Left lobe of liver (tissue), 2 donors: ENCODE results near the gene DHPS. TPM values are rescaled to one million over a fixed set of nuclear protein-coding genes. Genes with fewer than 3 reads are reported as not detected.
"Not testable (repeated sequence)": the region's sequence is repeated elsewhere in the genome, so short reads cannot be mapped to it uniquely, and the experiment has no call there.

ENCODE experiments used
- ATAC-seq: fragments of 200-7000 bp; cut with Tn5 transposase; one replicate; pipeline ENCODE4 v1.9.1; 2020; ENCODE audit warnings: mild to moderate bottlenecking, moderate library complexity
- DNase-seq: peaks from one replicate; pipeline ENCODE4 v3.0.0-alpha.2; 2020; ENCODE audit warnings: low spot score
- total RNA-seq: library from RNA; stranded (reverse); gene quantifications from one replicate; pipeline ENCODE4 v1.2.1, GENCODE V29; 2021
- donor health status: DM: no; HTN: no; CAD: no; lungs with moderate emphysema.
- donor health status: DM: no; HTN: yes; CAD: no.

Gene DHPS
- 41.6 TPM for total RNA-seq

DNA sequence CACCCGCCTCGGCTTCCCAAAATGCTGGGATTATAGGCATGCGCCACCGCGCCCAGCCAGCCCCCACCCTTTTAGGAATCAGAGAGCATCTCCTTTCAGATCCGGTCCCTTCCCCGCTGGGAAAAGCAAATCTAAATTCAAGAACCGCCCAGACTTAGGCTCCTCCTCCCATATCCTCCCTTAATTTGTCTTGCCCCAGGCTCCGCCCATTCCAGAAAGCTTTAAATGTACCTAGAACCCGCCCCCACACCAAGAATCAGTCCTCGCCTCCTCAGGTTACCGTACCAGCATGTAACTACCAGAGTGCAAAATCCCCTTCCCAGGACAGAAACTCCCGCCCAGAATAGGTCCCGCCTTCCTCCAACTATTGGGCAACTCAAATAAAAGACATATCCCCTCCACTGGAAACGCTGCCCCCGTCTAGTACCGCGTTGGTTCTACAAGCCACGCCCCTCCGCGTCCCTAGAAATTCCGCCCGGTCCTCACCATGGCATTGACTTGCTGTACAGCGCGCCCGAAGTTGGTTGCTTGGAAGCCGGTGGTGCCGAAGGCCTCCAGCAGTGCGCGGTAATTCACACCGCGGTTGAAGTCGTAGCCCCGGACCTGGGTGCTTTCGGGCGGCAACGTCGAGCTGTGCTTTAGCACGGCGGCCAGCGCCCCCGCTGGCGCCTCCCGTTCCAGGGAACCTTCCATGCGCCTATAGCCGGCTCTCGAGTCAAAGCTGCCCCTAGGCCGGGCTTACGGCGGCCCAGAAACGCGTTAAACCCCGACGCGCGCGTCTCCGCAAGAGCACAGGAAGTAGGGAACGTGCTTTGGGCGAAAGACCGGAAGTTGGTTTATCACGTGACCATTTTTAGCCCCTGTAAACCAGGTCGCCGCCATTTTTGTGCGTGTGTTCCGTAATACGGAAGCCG is at the start of gene DHPS:
TSS of gene DHPS (minus strand) at position 807 of the 914 bp plus-strand sequence. CDS start at position 693, 114 bp downstream.
- peak; percentile 93 for DNase-seq
- peak; percentile 79 for ATAC-seq

DNA sequence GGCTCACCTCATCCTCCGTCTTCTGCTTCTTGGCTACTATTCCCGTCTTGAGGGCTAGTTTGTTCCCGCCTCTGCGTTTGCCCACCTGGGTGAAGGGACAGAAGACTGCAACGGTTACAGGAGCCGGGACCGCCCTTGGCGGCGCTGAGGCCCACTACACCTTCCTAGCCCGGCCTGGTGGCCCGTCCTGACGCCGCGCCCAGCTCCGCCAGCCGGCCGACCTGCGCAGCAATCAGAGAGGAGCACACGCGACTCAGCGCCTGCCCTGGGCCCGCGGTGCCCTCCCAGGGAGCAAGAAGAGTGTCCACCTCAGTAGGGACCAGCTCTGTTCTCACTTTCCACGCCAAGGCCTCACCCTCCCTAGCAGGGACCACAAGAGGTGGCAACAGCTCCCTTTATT is 49.7 kb upstream of the DHPS start:
- ATAC-seq (no peak), DNase-seq (no peak)

DNA sequence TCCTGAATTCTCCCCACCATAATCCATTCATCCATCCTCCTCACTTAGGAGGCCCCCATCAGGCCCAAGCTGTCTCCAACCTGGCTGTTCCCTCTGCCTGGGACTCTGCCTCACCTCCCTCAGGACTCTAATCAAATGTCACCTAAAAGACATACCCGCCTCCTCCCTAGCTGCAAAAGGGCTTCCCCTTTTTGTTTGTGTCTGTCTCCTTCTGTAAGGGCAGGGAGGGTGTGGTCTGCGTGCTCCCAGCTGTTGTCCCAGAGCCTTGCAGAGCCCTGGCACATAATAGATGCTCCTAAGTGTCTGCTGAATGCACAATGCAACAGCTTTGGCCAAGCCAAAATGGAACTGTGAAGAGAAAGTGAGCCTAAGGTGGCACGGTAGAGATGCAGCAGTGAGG is 48.4 kb upstream of the DHPS start:
- DNase-seq (no peak), ATAC-seq (no peak)

DNA sequence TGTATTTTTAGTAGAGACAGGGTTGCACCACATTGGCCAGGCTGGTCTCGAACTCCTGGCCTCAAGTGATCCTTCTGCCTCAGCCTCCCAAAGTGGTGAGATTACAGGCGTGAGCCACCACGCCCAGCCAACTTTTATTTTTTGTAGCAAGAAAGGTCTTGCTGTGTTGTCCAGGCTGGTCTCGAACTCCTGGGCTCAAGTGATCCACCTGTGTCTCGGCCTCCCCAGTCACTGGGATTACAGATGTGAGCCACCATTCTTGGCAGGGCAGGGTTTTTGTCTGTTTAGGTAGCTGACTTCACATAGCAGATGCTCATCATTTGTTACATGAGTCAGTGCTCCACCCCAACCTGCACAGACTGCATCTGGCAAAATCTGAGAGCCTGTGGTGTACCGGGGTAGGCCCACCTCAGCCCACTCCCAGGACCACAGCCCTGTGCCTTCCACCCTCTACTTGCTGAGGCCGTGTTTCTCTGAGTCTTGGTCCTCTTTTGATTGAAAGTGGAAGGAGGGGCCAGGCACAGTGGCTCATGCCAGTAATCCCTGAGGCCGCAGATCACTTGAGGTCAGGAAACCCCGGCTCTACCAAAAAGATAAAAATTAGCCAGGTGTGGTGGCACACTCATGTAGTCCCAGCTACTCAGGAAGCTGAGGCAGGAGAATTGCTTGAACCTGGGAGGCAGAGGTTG is 46.2 kb upstream of the DHPS start:
- ATAC-seq (no peak), DNase-seq (no peak)

DNA sequence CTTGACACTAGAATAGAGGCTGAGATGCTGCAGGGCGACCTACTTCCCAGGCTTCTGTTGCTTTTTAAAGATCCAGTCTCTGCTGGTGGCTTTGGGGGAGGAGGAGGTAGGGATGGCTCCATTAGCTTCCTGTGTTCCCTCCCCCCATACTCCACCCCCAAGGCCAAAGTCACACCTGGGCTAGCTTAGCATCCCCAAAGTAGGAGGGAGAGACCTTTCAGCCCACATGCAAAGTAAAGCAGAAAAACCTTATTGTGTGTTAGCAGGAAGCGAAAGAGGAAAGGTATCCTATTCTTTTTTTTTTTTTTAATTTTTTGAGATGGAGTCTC is 45.3 kb upstream of the DHPS start:
- no peak for DNase-seq
- no peak for ATAC-seq

DNA sequence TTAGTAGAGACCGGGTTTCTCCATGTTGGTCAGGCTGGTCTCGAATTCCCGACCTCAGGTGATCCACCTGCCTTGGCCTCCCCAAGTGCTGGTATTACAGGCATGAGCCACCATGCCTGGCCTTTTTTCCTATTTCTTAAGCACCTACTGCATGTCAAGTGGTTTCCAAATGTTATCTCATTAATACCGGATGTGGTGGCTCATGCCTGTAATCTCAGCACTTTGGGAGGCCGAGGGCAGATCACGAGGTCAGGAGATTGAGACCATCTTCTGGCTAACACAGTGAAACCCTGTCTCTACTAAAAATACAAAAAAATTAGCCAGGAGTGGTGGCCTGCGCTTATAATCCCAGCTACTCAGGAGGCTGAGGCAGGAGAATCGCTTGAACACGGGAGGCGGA is 43.9 kb upstream of the DHPS start:
- not testable (repeated sequence) for DNase-seq, ATAC-seq

DNA sequence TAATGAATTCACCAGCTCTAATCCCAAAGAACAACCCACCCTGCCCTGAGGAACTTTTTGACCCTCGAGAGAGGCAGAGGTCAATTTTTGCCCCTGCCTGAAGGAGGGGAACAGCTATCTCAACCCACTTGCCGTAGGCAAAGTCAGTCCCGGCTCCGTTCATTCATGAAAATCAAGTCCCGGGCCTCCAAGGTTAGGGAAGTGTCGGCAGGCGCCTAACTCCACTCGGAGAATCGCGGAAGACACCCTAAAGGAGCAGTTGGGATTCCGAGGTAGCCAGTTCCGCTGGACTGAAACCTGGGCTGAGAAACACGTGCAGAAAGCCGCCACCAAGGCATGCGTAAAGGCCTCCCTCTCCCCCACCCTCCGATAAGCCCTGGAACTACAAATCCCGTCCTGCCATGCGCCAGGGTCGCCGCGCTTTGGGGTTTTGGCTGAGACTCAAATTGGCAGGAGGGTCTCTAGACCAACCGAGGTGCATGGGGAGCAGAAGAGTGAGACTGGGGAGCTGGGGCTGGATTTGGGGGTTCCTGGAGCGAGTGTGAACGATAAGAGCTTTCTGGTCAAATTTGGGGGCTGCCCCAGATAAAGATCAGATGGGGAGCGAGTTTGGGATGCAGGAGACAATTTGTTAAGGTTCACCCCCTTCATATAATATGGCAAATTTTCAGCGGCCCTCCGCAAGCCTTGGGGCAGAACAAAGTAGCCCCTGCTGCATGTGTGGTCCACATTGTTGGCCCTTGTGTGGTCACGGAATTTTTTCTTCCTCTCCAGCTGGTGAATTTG is 42.2 kb upstream of the DHPS start, which contains the start of gene TNPO2:
TSS of gene TNPO2 (minus strand) at position 292 of the 786 bp plus-strand sequence. CDS start 2,955 bp downstream, outside the sequence.
- peak; percentile 59 for DNase-seq

DNA sequence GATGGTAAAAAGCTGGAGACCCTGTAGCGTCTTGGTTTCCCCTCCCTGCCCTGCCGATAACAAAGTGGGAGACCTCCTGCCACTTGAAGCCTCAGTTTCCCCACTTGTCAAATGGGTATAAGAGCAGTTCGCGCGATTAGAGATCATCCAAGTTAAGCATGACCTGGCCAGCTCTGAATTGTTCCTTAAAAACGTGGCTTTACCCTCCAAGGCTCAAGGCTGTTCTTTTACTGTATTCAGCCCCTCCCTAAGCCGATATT is 41.6 kb upstream of the DHPS start:
- no peak for ATAC-seq
- no peak for DNase-seq

More for the DNA sequence above, 42.2 kb upstream of the DHPS start, which contains the start of gene TNPO2:
- peak; percentile 34 for ATAC-seq

DNA sequence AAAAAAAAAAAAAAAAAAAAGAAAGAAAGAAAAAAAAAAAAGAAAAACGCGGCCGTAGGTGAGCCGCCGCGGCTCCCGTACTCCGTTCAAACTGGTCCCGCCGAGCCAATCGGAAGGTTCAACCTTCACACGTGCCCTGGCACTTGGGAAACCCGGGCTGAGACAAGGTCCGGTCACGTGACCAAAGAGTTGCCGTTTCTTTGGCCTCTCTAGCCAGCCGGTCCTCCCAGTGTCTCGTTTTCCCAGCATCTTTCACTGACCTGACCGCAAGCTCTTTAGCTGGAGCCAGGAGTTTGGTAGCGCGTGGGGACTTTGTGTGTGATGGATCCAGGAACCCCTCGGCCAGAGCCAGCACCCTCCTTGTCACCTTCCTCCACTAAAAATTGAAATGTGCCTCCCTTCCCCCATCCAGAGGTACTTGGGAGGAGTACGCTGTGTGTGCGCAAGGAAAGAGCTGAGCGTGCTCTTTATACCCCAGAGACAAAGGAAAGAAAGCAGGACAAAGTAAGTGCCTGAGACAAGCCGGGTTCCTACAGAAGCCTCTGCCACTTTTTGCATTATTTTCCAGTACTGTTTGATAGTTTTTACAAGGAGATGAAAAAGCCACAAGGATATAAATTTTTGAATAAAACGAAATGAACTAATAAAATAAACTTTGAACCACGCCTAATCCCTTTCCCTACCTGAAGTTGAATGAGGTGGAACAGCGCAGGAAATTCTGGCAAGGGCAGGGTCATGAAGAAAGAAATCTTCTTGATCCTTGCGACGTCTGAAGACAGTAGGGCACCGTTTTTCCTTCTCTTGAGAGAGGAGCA is 41.1 kb upstream of the DHPS start:
- peak; percentile 97 for DNase-seq

DNA sequence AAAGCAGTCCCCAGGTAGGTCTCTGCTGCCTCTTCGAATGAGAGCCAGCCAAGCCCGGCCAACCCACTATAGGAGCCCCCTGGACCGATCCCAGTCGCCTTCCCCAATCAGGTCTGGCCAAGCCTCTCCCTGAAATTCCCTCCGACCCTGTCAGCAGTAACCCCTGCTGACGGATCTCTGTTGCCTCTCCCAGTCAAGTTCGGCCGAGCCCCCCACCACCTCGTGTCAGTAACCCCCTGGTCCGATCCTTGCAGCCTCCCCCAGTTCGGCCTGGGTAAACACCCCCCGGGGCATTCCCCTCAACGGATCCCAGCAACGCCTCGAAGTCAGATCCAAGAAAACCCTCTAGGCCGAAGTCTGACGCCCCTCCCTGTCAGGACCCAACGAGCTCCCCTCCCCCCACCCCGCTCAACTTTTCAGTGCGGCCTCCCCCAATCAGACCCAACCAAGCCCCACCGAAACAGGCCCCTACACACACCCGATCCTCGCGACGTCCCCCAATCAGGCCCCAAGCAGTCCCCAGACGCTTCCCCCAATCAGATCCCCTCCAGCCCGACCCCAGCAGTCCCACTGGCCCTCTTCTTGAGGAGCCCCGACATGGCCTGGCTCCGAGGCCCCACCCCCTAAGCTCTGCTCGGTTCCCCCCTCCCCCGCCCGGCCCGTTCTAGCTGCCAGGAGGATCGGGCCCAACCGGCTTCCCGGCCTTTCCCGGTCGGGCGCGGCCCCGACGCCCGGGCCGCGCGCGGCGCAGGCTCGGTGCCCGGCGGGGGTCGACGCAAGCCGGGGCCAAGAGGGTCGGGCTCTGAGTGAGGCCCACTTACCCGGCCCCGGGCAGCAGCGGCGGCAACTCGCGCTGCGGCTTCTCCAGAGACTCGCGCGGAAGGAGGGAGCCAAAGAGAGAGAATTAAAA is 40.2 kb upstream of the DHPS start:
- ATAC-seq: peak; percentile 64
- peak; percentile 65 for DNase-seq

More for the DNA sequence above, 41.1 kb upstream of the DHPS start:
- peak; percentile 81 for ATAC-seq

DNA sequence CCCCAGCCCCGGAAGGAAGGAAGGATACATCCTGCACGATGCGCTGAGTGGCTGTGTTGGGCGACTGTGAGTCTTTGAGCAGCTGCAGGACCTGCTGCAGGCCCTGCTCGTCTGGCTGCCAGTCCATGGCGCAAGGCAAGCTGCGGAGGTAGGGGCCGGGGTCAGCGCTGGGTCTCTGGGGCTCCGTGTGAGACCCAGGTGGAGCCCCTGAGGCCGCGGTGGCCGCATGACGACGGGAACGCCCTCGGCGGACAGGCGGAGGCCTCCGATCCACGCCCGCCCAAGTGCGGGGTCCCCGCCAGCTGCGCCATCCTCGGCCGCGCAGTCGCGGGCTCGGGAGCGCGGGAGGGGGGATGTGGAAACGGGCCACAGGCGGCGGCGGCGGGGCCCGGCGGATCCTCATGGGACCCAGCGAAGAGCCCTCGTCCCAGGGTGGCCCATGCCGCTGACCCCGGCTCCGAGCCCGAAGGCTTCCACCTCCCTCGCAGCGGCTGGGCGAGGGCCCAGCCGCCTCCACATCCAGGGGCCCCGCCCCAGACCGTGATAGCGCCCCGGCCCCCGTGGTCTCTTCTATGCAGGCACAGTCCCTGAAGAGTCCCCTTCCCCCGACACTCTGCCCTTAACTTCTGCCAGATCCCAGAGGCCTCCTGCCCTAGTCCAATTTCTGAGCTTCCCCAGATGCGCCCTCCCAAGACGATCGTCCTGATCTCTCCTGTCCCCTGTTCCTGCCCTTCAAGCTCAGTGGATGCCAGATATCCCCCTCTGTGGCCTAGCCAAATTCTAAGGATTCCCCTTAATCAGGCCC is 39.4 kb upstream of the DHPS start:
- peak; percentile 35 for ATAC-seq
- no peak for DNase-seq

DNA sequence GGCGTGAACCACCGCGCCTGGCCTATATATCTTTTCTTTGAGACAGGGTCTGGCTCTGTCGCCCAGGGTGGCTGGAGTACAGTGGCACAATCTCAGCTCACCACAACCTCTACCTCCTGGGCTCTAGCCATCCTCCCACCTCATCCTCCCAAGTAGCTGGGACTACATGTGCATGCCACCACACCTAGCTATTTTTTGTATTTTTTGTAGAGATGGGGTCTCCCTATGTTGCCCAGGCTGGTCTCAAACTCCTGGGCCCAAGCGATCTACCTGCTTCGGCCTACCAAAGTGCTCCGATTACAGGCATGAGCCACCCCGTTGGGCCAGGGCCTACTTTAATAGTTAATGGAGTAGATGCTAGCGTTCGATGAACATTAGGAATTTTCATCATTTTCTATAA is 38.6 kb upstream of the DHPS start:
- ATAC-seq: no peak
- no peak for DNase-seq

DNA sequence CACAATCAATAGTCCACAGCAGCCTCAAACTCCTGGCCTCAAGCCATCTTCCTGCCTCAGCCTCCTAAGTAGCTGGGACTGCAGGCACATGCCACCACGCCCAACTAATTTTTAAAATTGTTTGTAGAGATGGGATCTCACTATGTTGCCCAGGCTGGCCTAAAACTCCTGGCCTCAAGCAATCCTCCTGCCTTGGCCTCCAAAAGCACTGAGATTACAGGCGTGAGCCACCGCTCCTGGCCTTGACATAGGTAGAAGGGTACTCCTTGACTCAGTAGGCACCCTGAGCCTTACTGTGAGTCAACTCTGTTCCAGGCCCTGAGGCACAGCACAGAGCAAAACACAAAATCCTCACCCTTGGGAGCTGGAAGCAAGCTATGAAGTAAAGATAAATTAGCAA is 34.2 kb upstream of the DHPS start:
- ATAC-seq (peak; percentile 38), DNase-seq (no peak)

DNA sequence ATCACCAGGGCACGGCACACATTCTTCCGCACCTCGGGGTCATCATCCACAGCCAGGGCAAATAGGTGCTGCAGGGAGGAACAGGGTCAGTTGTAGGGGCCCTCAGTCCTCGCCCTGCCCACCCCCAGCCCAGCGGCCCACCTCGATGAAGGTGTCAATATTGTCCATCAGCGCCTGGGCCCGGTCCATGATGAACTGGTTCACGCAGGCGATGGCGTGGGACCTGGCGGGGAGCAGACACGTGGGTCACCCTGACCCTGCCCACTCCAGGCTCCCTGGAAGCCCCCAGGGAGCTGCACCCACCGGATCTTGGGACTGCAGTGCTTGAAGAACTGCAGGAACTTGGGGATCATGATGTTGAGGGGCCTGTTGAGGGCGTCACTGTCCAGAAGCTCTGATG is 33.4 kb upstream of the DHPS start:
- DNase-seq (no peak), ATAC-seq (no peak)

DNA sequence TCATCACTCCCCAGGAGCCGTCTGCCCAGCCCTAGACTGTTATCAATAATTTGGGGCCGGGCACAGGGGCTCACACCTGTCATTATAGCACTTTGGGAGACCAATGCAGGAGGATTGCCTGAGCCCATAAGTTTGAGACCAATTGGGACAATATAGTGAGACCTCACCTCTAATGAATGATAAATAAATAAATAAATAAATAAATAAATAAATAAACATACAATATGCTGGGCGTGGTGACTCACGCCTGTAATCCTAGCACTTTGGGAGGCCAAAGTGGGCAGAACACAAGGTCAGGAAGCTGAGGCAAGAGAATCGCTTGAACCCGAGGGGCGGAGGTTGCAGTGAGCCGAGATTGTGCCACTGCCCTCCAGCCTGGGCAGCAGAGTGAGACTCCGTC is 31.6 kb upstream of the DHPS start:
- DNase-seq, ATAC-seq: not testable (repeated sequence)

DNA sequence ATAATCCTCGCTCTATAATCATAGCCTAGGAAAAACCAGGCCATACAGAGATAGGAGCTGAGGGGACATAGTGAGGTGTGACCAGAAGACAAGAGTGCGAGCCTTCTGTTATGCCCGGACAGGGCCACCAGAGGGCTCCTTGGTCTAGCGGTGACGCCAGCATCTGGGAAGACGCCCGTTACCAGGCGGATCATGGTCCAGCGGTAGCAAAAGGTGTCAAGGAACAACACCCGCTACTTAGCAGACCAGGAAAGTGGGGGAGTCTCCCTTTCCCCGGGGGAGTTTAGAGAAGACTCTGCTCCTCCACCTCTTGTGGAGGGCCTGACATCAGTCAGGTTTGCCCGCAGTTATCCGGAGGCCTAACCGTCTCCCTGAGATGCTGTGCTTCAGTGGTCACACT is 30.4 kb upstream of the DHPS start:
- ATAC-seq, DNase-seq: not testable (repeated sequence)

DNA sequence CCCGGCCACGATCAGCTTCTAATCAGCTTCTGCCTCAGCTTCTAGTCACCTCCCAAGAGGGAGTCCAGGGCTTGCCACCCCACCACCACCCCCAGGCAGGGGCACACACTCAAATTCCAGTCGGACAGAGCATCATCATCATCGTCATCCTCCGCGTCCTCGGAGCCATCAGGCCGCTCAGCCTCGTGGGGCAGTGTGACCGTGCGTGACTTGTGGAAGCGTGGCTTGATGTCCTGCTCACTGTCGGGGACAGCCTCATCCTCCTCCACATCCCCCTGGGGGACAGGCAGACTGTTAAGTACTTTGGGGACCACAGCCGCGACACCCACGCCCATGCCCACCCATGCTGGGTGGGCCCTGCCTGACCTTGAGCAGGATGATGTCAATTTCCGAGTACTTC is 29.5 kb upstream of the DHPS start:
- DNase-seq (no peak), ATAC-seq (no peak)

DNA sequence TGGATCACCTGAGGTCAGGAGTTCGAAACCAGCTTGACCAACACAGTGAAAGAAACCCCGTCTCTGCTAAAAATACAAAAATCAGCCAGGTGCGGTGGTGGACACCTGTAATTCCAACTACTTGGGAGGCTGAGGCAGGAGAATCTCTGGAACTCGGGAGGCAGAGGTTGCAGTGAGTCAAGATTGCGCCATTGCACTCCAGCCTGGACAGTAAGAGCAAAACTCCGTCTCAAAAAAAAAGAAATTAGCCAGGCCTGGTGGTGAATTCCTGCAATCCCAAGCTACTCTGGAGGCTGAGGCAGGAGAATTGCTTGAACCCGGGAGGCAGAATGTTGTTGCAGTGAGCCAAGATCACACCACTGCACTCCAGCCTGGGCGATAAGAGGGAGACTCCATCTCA is 27.0 kb upstream of the DHPS start:
- no peak for DNase-seq
- ATAC-seq: no peak

DNA sequence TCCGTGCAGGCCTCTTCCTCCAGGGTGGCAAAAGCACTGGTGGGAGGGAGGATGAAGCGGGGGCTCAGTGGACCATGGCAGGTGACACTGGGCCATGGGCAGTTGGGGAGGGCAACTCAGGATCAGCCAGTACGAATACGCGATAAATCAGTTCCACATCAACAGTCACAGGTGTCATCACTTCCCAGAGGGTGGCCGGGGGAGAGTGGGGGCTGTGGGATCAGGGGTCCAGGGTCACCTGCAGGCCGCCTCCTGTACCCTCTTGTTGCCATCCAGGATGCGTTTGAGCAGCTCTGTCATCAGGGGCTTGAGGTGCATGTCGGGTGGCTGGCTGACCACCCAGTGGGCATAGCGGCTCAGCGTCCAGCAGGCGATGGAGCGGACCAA is 24.6 kb upstream of the DHPS start:
- no peak for ATAC-seq
- no peak for DNase-seq
